DOHH2 (cell line): Measurements from ENCODE around the gene SCGB1A1.
"Not testable (repeated sequence)": the region's sequence is repeated elsewhere in the genome, so short reads cannot be mapped to it uniquely, and the experiment has no call there.

Source experiments
- CTCF ChIP-seq: fragments of 200-600 bp; sonication (generic); IDR thresholded peaks from one replicate; pipeline ENCODE4 v1.5.1; 2014; ENCODE audit warnings: antibody characterized with exemption, mild to moderate bottlenecking, low read depth, low read length; ENCODE audit not compliant: poor library complexity, severe bottlenecking
- EZH2phosphoT487 ChIP-seq: fragments of 200-600 bp; sonication (generic); IDR thresholded peaks from 2 replicates; pipeline ENCODE4 v1.6.1; 2017; ENCODE audit warnings: borderline replicate concordance, mild to moderate bottlenecking, antibody characterized with exemption, low read length, moderate library complexity, mixed read lengths

- TF ChIP-seq CTCF = peak; percentile 73
- TF ChIP-seq EZH2phosphoT487 = not testable (repeated sequence)
Observed at GRCh38 chr11:62380821-62381245, 38.0 kb upstream of the SCGB1A1 start.
